ENCODE measurements around the gene UVRAG.

DNA sequence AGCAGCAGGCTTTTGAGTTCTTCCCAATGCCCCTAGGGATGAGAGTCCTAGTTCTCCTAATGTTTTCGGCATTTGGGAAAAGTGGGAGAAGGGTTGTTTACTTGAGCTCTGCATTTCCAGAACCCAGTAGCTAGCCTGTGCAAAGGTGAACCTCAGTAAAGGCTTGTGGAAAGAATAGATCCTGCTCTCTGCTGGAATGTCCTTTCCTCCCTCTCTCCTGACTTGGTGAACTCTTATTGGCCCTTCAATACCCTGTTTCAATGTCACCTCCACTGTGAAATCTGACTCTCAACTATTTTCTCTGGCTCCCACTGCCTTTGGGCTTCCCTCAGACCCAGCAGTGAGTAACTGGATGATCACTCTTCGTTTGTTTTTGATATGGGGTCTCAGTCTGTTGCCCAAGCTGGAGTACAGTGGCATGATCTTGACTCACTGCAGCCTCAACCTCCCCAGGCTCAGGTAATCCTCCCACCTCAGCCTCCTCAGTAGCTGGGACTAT is 2.4 kb upstream of the UVRAG start:
- no peak for TF ChIP-seq POLR2A (IDR thresholded peaks at IDR 0.05)
- TF ChIP-seq, protein P1, sequence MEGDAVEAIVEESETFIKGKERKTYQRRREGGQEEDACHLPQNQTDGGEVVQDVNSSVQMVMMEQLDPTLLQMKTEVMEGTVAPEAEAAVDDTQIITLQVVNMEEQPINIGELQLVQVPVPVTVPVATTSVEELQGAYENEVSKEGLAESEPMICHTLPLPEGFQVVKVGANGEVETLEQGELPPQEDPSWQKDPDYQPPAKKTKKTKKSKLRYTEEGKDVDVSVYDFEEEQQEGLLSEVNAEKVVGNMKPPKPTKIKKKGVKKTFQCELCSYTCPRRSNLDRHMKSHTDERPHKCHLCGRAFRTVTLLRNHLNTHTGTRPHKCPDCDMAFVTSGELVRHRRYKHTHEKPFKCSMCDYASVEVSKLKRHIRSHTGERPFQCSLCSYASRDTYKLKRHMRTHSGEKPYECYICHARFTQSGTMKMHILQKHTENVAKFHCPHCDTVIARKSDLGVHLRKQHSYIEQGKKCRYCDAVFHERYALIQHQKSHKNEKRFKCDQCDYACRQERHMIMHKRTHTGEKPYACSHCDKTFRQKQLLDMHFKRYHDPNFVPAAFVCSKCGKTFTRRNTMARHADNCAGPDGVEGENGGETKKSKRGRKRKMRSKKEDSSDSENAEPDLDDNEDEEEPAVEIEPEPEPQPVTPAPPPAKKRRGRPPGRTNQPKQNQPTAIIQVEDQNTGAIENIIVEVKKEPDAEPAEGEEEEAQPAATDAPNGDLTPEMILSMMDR (IDR thresholded peaks at IDR 0.05), result no peak

Data from ovary (tissue), 3 donors.